Testis (tissue), 3 donors: ENCODE results near the gene SIK2. TPM values are rescaled to one million over a fixed set of nuclear protein-coding genes. Genes with fewer than 3 reads are reported as not detected.

Source experiments
- DNase-seq: peaks from one replicate; pipeline ENCODE4 v3.0.0-alpha.2; 2019
- H3K27ac ChIP-seq, 2 donors: fragments of 200-600 bp; sonication (generic); one replicate each; pipeline ENCODE4 v1.5.1; 2019
- H3K27me3 ChIP-seq: fragments of 200-600 bp; sonication (generic); one replicate; pipeline ENCODE4 v1.5.1; 2019
- H3K36me3 ChIP-seq: fragments of 200-600 bp; sonication (generic); one replicate; pipeline ENCODE4 v1.5.1; 2017; ENCODE audit warnings: low read depth; ENCODE audit errors: missing control alignments
- H3K4me1 ChIP-seq: fragments of 200-600 bp; sonication (generic); one replicate; pipeline ENCODE4 v1.5.1; 2019
- H3K4me3 ChIP-seq, 2 donors: fragments of 200-600 bp; sonication (generic); one replicate each; pipeline ENCODE4 v1.5.1; 2017 to 2019
- H3K9me3 ChIP-seq: fragments of 200-600 bp; sonication (generic); one replicate; pipeline ENCODE4 v1.5.1; 2017
- CTCF ChIP-seq, 3 experiments: fragments of 450-650 bp in 2 of 3; fragments of 200-600 bp in 1 of 3; sonication (generic) in 1 of 3; IDR thresholded peaks; one replicate each; pipeline ENCODE4 v1.5.1; 2016 to 2019; ENCODE audit warnings: antibody characterized with exemption in 3 of 3, mild to moderate bottlenecking in 2 of 3, moderate library complexity in 1 of 3
- POLR2A ChIP-seq: fragments of 450-650 bp; IDR thresholded peaks from one replicate; pipeline ENCODE4 v1.6.1; 2017; ENCODE audit warnings: antibody characterized with exemption, mild to moderate bottlenecking, moderate library complexity
- WGBS, 2 donors: methylation state at CpG; one replicate each; pipeline ENCODE4 v1.1.5; 2018; 5-methylcytosine and 5-hydroxymethylcytosine counted together
- intact Hi-C: fragments of 100-400 bp; cut with DNase I; formaldehyde crosslinking; loops from one replicate; pipeline ENCODE4 v1.15.1; 2023; ENCODE audit warnings: low total_unique reads
- polyA plus RNA-seq: library from polyadenylated mRNA; stranded (reverse); fragments of 350-450 nt; fragmentation: Illumina TruSeq; extraction: RNeasy Lipid Tissue Mini Kit (QIAGEN cat#74804); gene quantifications from one replicate; pipeline ENCODE4 v1.2.3, GENCODE V29; 2014; ENCODE audit warnings: low read depth, low replicate concordance; ENCODE audit not compliant: insufficient read depth
- total RNA-seq, 2 donors: library from RNA; depleted of rRNA; stranded (reverse); fragments of >200 nt; gene quantifications; one replicate each; pipeline ENCODE4 v1.2.3, GENCODE V29; 2016

The SIK2 gene
- total and polyA plus RNA-seq, 3 donors from 2014 or later: 7.6 to 9.8 (median 8.9) TPM

- H3K27ac ChIP-seq: no peak overlapping the region
- H3K36me3 ChIP-seq: no peaks in the 10 kb centered on the region
- no peak for DNase-seq
- TF ChIP-seq CTCF (IDR thresholded peaks at IDR 0.05) (no peak), POLR2A (no peak)
- H3K4me1 ChIP-seq: no peaks in the 10 kb centered on the region
- intact Hi-C loops: no loop called here
- H3K9me3 ChIP-seq: no peaks in the 10 kb centered on the region
- H3K27me3 ChIP-seq: no peaks in the 10 kb centered on the region
- H3K4me3 ChIP-seq: no peak overlapping the region
Measured at GRCh38 chr11:111620518-111620917, 18.3 kb downstream of the SIK2 start.

- H3K9me3 ChIP-seq: no peaks in the 10 kb centered on the region
- no peaks in the 10 kb centered on the region for H3K27me3 ChIP-seq
- no peak for DNase-seq
- no peak overlapping the region for H3K4me3 ChIP-seq
- no peak overlapping the region for H3K27ac ChIP-seq
- no peaks in the 10 kb centered on the region for H3K4me1 ChIP-seq
- TF ChIP-seq CTCF (IDR thresholded peaks at IDR 0.05) (no peak), POLR2A (no peak)
- 93 to 94% methylated on average over 4 of the region's 4 CpGs for WGBS, 2 donors
- intact Hi-C loops: no loop called here
- no peaks in the 10 kb centered on the region for H3K36me3 ChIP-seq
Measured at GRCh38 chr11:111623527-111624030, 21.3 kb downstream of the SIK2 start.

DNA sequence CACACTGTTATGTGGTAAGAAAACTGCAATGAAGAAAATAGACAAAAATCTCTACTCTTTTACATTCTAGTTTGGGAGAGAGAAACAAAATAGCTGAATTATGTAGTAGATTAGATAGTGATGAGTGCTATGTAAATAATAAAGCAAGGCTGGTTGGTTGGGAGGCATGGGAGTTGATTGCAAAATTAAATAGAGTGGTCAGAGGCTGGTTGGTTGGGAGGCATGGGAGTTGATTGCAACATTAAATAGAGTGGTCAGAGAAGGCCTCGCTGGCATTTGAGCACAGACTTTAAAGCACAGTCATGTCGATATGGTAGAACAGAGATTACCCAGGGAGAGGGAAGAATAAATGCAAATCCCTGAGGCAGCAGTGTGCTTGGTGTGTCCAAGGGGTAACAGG lies 22.4 kb downstream of the SIK2 start:
- intact Hi-C loops: no loop called here

GRCh38 chr11:111627591-111627990 lies 25.3 kb downstream of the SIK2 start:
- no peaks in the 10 kb centered on the region for H3K4me1 ChIP-seq
- H3K27me3 ChIP-seq: no peaks in the 10 kb centered on the region
- WGBS, 2 donors: 97 to 100% methylated on average over 1 of the region's 1 CpG
- H3K27ac ChIP-seq: no peak overlapping the region
- no peaks in the 10 kb centered on the region for H3K36me3 ChIP-seq
- H3K9me3 ChIP-seq: no peaks in the 10 kb centered on the region
- intact Hi-C loops: no loop called here
- H3K4me3 ChIP-seq: no peak overlapping the region
- TF ChIP-seq CTCF (IDR thresholded peaks at IDR 0.05) (no peak), POLR2A (no peak)
- DNase-seq: no peak

More for the DNA sequence above, 22.4 kb downstream of the SIK2 start:
- Histone ChIP-seq H3K36me3 (no peaks in the 10 kb centered on the region), H3K27ac (no peak overlapping the region), H3K27me3 (no peaks in the 10 kb centered on the region), H3K4me1 (no peaks in the 10 kb centered on the region), H3K9me3 (no peaks in the 10 kb centered on the region), H3K4me3 (no peak overlapping the region)
- WGBS, 2 donors: 89 to 96% methylated on average over 2 of the region's 2 CpGs
- TF ChIP-seq POLR2A: no peak
- no peak for TF ChIP-seq CTCF (IDR thresholded peaks at IDR 0.05)
- no peak for DNase-seq

DNA sequence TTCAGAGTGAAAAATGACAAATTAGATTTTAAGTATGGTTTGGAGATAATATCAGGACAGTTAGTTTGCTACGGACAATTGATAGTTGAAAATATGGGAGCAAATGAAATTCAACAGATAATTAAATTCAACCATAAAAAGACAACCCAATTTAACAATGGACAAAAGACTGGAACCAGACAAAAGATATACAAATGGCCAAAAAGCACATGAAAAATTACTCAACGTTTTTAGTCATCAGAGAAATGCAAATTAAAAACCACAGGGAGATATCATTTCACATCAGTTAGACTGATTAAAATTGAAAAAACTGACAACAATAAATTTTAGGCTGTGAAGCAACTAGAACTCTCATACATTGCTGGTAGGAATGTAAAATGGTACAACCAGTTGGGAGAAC lies 27.2 kb downstream of the SIK2 start:
- DNase-seq: no peak
- H3K9me3 ChIP-seq: no peaks in the 10 kb centered on the region
- no peaks in the 10 kb centered on the region for H3K4me1 ChIP-seq
- H3K27me3 ChIP-seq: no peaks in the 10 kb centered on the region
- WGBS, 2 donors: 85 to 91% methylated on average over 2 of the region's 2 CpGs
- no peak overlapping the region for H3K4me3 ChIP-seq
- intact Hi-C loops: no loop called here
- no peak overlapping the region for H3K27ac ChIP-seq
- no peaks in the 10 kb centered on the region for H3K36me3 ChIP-seq
- TF ChIP-seq CTCF (IDR thresholded peaks at IDR 0.05) (no peak), POLR2A (no peak)
